ENCODE results near the gene ANKRD26.
A peak's percentile ranks its signal among the peaks of the same experiment; 100 is the strongest.

The ANKRD26 gene

DNA sequence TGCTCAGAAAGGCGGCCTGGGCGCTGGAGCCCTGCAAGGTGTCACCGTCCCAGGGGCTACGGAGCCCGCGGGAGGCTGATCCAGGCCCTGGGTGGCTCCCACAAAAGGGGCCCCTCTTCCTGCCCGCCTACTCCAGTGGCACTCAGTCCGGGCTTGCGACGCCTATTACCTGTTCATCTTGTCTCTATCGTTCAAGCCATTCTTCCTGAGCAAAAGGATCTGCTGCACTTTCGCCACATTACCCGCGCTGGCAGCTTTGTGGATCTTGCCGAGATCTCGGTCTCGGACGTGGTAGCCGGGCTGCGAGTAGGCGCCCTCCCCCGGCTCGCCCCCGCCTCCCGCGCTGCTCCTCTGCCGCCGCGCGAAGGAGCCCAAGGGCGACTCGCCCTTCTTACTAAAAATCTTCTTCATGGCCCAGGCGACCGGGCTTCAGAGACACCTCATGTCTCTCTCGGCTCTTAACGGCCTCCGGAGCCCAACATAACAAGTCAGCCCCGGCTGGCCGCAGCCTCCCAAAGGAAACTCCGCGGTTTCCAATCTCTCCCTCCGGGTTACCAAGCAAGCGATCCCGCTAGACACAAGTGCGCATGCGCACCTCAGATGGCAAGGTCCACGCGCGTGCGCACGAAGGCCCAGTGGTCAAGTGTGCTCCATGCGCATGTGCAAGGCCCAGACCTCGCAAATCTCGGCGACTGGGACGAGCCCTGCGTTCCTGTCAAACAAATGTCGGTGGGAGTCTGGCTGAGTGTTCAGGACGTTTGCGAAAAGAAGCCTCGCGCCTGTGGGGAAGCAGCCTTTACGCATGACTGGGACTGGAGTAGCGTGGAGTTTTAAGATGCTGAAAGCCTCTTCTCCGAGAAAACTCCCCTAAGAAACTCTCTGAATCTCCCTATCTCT lies at the start of gene ANKRD26 (continued):
- TF ChIP-seq, protein P1, sequence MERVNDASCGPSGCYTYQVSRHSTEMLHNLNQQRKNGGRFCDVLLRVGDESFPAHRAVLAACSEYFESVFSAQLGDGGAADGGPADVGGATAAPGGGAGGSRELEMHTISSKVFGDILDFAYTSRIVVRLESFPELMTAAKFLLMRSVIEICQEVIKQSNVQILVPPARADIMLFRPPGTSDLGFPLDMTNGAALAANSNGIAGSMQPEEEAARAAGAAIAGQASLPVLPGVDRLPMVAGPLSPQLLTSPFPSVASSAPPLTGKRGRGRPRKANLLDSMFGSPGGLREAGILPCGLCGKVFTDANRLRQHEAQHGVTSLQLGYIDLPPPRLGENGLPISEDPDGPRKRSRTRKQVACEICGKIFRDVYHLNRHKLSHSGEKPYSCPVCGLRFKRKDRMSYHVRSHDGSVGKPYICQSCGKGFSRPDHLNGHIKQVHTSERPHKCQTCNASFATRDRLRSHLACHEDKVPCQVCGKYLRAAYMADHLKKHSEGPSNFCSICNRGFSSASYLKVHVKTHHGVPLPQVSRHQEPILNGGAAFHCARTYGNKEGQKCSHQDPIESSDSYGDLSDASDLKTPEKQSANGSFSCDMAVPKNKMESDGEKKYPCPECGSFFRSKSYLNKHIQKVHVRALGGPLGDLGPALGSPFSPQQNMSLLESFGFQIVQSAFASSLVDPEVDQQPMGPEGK (tag by site-specific recombination; IDR thresholded peaks at IDR 0.05) = peak; percentile 87
- TF ChIP-seq, protein P2, sequence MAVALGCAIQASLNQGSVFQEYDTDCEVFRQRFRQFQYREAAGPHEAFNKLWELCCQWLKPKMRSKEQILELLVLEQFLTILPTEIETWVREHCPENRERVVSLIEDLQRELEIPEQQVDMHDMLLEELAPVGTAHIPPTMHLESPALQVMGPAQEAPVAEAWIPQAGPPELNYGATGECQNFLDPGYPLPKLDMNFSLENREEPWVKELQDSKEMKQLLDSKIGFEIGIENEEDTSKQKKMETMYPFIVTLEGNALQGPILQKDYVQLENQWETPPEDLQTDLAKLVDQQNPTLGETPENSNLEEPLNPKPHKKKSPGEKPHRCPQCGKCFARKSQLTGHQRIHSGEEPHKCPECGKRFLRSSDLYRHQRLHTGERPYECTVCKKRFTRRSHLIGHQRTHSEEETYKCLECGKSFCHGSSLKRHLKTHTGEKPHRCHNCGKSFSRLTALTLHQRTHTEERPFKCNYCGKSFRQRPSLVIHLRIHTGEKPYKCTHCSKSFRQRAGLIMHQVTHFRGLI (tag by site-specific recombination; IDR thresholded peaks at IDR 0.05) = peak; percentile 99

DNA sequence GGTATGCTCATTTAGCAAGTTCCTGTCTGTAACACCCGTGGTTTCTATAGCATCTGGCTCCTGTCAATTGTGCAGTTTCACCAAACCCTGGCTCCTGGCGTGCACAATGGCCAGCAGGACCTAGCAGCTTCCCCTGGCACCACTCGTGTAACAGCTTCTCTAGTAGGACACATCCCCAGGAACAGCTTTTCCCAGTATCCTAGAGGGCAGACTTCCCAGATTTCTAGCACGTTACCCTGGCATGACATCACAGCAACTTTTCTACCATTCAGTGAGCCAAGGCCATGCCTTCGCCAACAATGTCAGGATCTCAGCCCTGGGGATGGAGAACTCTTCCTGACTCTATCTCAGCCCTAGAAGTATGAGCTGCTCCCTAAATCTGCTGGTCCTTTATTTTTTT lies 47.4 kb upstream of the ANKRD26 start:
- Histone ChIP-seq H3K9me3 (ENCODE audit: control insufficient read depth, insufficient read depth, low read depth, low read length) (no peaks in the 10 kb centered on the region), H3K4me1 (ENCODE audit: control insufficient read depth, insufficient read depth, low read length) (peaks cover 6% of the 10 kb centered on the region; the same call in 1 of the 2 replicates), H3K27ac (ENCODE audit: extremely low read depth, low read depth, low read length) (no peak overlapping the region), H3K36me3 (ENCODE audit: control insufficient read depth in 2 of 2, insufficient read depth in 1 of 2, low read length in 2 of 2) (peaks cover 57 to 66% of the 10 kb centered on the region in 2 experiments), H3K4me3 (ENCODE audit: low read depth, low read length) (no peak overlapping the region)
- TF ChIP-seq GLI4 (tag by site-specific recombination; IDR thresholded peaks at IDR 0.05) (no peak), ZNF830 (tag by site-specific recombination; IDR thresholded peaks at IDR 0.05; ENCODE audit: low read depth) (no peak), ZNF138 (tag by site-specific recombination; IDR thresholded peaks at IDR 0.05; ENCODE audit: borderline replicate concordance) (no peak), KLF16 (tag by site-specific recombination; IDR thresholded peaks at IDR 0.05) (no peak), TCF7L2 (IDR thresholded peaks at IDR 0.05; ENCODE audit: borderline replicate concordance, low read depth, low read length) (no peak), FEZF1 (tag by site-specific recombination; IDR thresholded peaks at IDR 0.05) (no peak), ZNF585B (tag by site-specific recombination; IDR thresholded peaks at IDR 0.05) (no peak), ZNF132 (tag by site-specific recombination; IDR thresholded peaks at IDR 0.05; ENCODE audit: borderline replicate concordance) (no peak)
- ChIA-PET CTCF (interaction anchor here (0.9 kb wide), 1 partner anchor 28 kb away, joined by 3 read pairs; no protein-coding TSS in a partner anchor), POLR2A (no interaction called here)

DNA sequence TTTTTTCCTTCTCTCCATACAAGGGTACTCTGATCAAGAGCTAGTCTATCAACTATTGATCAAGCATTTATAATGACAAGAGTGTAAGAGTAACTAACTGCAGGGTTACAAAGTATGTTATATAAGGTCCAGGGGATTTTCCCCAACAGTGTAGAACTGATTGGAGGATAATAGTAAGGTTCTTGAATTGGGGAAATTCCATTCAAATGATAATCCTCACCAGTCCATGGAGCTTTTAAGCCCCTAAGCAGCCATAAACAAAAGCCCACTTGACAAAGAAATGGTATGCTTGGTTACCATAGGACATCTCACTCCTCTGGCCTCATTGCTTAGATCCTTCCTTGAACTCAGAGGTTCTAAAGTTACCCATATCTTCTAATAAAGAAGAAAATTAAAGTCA lies 45.6 kb upstream of the ANKRD26 start:
- no peak overlapping the region for H3K27ac ChIP-seq (ENCODE audit: extremely low read depth, low read depth, low read length)
- ChIA-PET CTCF (interaction anchor here (0.8 kb wide), 1 partner anchor 10 kb away, joined by 4 read pairs; the partner anchor contains the start of gene MASTL), POLR2A (interaction anchor here (0.6 to 1.2 kb wide), 2 partner anchors 8 to 1387 kb away, joined by 5 to 6 read pairs; partner anchors contain the start of gene YME1L1)
- H3K9me3 ChIP-seq (ENCODE audit: control insufficient read depth, insufficient read depth, low read depth, low read length) = no peaks in the 10 kb centered on the region
- TF ChIP-seq GLIS2 (tag by site-specific recombination; IDR thresholded peaks at IDR 0.05) = no peak
- no peak for TF ChIP-seq PRDM1 (tag by site-specific recombination; IDR thresholded peaks at IDR 0.05)
- TF ChIP-seq ZNF423 (tag by site-specific recombination; IDR thresholded peaks at IDR 0.05) = no peak
- H3K36me3 ChIP-seq (ENCODE audit: control insufficient read depth in 2 of 2, insufficient read depth in 1 of 2, low read length in 2 of 2) = peaks cover 73 to 80% of the 10 kb centered on the region in 2 experiments
- H3K4me1 ChIP-seq (ENCODE audit: control insufficient read depth, insufficient read depth, low read length) = no peaks in the 10 kb centered on the region
- H3K4me3 ChIP-seq (ENCODE audit: low read depth, low read length) = no peak overlapping the region

DNA sequence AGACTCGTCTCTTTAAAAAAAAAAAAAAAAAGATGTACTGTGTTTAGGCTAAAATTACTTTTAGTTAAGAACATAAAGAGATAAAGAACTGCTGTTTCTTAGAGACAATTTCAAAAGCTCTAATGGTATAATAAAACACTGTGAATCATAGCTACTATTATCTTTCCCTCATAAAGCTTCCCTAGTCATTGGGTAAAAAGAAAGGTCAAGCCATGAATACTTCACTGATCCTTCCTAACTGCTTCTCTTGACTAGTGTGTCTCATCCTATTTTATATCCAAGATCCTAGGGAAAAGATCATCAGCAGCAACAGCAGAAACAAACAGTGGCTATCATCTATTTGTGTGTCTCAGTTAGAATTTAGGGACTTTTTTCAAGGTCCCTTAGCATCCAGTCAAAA lies 43.4 kb upstream of the ANKRD26 start:
- TF ChIP-seq YY1 (tag by site-specific recombination; IDR thresholded peaks at IDR 0.05) = no peak
- TF ChIP-seq, protein P3, sequence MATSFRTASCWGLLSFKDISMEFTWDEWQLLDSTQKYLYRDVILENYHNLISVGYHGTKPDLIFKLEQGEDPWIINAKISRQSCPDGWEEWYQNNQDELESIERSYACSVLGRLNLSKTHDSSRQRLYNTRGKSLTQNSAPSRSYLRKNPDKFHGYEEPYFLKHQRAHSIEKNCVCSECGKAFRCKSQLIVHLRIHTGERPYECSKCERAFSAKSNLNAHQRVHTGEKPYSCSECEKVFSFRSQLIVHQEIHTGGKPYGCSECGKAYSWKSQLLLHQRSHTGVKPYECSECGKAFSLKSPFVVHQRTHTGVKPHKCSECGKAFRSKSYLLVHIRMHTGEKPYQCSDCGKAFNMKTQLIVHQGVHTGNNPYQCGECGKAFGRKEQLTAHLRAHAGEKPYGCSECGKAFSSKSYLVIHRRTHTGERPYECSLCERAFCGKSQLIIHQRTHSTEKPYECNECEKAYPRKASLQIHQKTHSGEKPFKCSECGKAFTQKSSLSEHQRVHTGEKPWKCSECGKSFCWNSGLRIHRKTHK (tag by site-specific recombination; IDR thresholded peaks at IDR 0.05) = no peak
- TF ChIP-seq, protein P4, sequence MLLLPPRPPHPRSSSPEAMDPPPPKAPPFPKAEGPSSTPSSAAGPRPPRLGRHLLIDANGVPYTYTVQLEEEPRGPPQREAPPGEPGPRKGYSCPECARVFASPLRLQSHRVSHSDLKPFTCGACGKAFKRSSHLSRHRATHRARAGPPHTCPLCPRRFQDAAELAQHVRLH (tag by site-specific recombination; IDR thresholded peaks at IDR 0.05) = no peak
- TF ChIP-seq, protein P5, sequence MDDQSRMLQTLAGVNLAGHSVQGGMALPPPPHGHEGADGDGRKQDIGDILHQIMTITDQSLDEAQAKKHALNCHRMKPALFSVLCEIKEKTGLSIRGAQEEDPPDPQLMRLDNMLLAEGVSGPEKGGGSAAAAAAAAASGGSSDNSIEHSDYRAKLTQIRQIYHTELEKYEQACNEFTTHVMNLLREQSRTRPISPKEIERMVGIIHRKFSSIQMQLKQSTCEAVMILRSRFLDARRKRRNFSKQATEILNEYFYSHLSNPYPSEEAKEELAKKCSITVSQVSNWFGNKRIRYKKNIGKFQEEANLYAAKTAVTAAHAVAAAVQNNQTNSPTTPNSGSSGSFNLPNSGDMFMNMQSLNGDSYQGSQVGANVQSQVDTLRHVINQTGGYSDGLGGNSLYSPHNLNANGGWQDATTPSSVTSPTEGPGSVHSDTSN (CRISPR knock-in tag; IDR thresholded peaks at IDR 0.05) = no peak
- Histone ChIP-seq H3K4me1 (ENCODE audit: control insufficient read depth, insufficient read depth, low read length) (no peaks in the 10 kb centered on the region), H3K27ac (ENCODE audit: extremely low read depth, low read depth, low read length) (no peak overlapping the region), H3K4me3 (ENCODE audit: low read depth, low read length) (no peak overlapping the region), H3K9me3 (ENCODE audit: control insufficient read depth, insufficient read depth, low read depth, low read length) (no peaks in the 10 kb centered on the region), H3K36me3 (ENCODE audit: control insufficient read depth in 2 of 2, insufficient read depth in 1 of 2, low read length in 2 of 2) (peaks cover 83 to 85% of the 10 kb centered on the region in 2 experiments)
- ChIA-PET POLR2A (interaction anchor here (1.7 kb wide), 1 partner anchor 11 kb away, joined by 7 read pairs; the partner anchor contains the start of gene YME1L1), CTCF (interaction anchor here (0.7 kb wide), 1 partner anchor 12 kb away, joined by 3 read pairs; no protein-coding TSS in a partner anchor)

Measured in HEK293 (cell line).